Astrocyte (in vitro differentiated cells and primary cell): Measurements from ENCODE around the gene FAM47E.

Experiments used
- CTCF ChIP-seq: IDR thresholded peaks from 2 replicates; pipeline ENCODE4 v1.5.1; 2011; ENCODE audit warnings: low read depth, mild to moderate bottlenecking, inconsistent platforms, low read length, moderate library complexity; ENCODE audit not compliant: insufficient read depth
- EZH2 ChIP-seq: IDR thresholded peaks from 2 replicates; pipeline ENCODE4 v1.6.1; 2012; ENCODE audit warnings: mild to moderate bottlenecking, low read length, inconsistent platforms; ENCODE audit not compliant: insufficient read depth

GRCh38 chr4:76209881-76210280 is 41.6 kb upstream of the FAM47E start:
- TF ChIP-seq CTCF = no peak
- no peak for TF ChIP-seq EZH2
